Hypothalamus (tissue), 51 donors: ENCODE data around the gene FER.
"Not testable (repeated sequence)": the region's sequence is repeated elsewhere in the genome, so short reads cannot be mapped to it uniquely, and the experiment has no call there.

ENCODE experiments used
- DNase-seq, 51 donors: peaks; one replicate each; lab custom pipeline; 2025; lab: John Stamatoyannopoulos, UW

The FER gene

DNA sequence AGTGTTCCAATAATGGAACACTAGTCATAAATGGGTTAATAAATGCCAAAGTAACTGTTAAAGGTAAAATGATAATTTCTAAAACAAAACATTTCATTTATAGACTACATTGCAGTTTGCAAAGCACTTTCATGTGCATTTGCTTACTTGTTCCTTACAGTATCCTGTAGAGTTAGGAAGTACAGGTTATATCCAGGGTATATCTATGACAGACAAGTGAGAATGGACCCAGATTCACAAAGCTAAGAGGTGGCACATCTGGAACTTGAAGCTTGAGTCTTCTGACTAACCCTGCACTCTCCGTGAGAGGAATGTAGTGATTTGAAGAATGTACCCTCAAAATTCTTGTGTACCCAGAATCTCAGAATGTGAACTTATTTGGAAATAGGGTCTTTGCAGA lies 121.4 kb downstream of the FER start:
- DNase-seq: no peak

GRCh38 chr5:108876451-108876850 lies 128.8 kb downstream of the FER start:
- DNase-seq: no peak

- DNase-seq: no peak
Measured at GRCh38 chr5:108878756-108879155, 131.1 kb downstream of the FER start.

- DNase-seq: no peak
Measured at GRCh38 chr5:108881133-108881532, 133.4 kb downstream of the FER start.

DNA sequence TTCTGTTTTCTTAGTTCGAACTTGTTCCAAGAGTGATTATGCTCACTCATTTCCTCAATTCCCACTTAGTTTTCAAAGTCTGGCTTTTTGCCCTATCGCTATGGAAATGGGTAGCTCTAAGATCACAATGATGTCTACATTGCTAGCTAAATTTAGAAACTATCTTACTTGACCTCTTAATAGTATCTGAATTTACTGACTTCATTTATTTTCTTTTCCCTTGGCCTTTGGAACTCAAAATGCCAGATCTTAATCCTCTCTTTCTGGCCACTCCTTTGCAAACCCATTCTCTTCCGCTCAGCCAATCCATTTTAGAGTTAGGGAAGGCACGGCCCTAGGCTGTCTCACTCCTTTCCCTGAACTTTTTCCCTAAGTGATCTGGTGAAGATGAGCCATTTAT lies 137.0 kb downstream of the FER start:
- DNase-seq: no peak

DNA sequence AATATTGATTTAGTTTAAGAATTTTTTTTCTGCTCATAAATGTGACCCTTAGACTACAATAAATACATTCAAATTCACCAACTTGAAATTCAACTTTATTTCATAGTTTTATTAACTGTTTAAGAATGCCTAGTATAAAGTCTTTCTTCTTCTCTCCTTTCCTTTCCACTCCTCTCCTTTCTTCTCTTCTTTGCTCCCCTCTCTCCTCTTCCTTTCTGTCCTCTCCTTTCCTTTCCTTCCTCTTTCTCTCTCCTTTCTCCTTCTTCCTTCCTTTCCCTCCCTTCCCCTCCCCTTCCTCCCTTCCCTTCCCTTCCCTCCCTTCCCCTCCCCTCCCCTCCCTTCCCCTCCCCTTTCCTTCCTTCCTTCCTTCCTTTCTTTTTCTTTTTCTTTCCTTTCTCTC lies 150.6 kb downstream of the FER start:
- no peak for DNase-seq

- no peak for DNase-seq
Measured at GRCh38 chr5:108898707-108899106, 151.0 kb downstream of the FER start.

GRCh38 chr5:108899244-108899643 lies 151.5 kb downstream of the FER start:
- not testable (repeated sequence) for DNase-seq

DNA sequence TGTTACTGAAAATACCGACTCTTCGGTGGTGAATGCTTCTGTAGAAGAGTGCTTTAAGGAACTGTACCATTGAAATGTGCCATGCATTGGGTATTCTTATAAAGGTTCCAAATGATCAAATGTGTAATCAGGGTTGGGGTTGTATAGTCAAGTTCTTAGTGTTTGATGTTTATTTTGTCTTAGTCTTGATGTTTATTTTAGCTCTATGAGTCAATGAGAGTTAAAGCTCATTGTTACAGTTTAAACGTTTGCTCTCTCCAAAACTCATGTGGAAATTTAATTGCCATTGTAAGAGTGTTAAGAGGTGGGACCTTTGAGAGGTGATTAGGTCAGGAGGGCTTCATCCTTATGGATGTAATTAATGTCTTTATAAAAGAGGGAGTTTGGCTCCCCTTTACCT lies 153.0 kb downstream of the FER start:
- DNase-seq: no peak

DNA sequence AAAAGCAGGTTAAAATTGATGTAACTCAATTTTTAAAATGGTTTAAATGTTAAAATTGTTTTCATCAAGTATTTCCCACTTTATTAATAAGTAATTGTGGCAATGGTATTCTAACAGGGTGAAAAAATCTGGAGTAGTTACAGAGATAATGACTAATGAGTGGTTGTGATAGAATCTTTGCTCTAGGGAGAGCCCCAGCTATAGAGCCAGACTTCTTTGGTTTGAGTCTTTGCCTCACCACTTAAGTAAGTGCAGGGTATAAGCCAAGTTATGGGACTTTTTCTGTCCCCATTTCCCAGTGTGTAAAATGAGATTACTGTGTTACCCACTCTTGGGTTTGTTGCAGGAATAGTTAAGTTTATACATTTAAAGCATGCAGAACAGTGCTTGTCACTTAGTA lies 158.1 kb downstream of the FER start:
- DNase-seq: no peak

DNA sequence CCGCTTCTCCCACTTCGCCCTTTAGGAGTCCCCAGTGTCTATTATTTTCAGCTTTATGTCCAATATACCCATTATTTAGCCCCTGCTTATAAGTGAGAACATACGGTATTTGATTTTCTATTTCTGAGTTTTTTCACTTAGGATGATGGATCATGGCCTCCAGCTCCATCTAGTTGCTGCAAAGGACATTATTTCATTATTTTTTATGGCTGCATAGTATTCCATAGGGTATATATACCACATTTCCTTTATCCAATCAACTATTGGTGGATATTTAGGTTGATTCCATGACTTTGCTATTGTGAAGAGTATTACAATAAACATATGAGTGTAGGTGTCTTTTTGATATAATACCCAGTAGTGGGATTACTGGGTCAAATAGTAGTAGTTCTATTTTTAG lies 162.9 kb downstream of the FER start:
- no peak for DNase-seq

GRCh38 chr5:108911055-108911454 lies 163.4 kb downstream of the FER start:
- no peak for DNase-seq

- no peak for DNase-seq
Measured at GRCh38 chr5:108917596-108917995, 169.9 kb downstream of the FER start.

- DNase-seq: no peak
Measured at GRCh38 chr5:108919591-108920326, 172.1 kb downstream of the FER start.

- DNase-seq: no peak
Measured at GRCh38 chr5:108924457-108924961, 176.8 kb downstream of the FER start.

DNA sequence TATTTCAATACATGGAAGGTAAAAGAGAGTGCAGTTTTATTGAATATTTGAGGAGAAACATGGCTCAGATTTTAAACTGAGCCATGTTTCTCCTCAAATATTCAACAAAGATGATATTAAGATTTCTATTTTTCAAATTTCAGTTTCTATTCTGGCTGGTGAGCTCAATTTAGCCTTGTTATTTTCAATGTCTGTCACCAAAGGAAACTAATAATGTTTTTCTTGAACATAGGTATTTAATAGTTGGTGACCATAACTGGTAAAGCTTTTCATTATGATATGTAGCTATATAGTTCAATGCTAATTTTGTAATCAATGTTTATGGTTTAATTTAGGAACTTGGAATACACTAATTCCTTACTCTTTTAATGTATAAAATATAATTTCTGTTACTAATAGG lies 177.4 kb downstream of the FER start:
- DNase-seq: no peak

GRCh38 chr5:108930107-108930506 lies 182.4 kb downstream of the FER start:
- no peak for DNase-seq

DNA sequence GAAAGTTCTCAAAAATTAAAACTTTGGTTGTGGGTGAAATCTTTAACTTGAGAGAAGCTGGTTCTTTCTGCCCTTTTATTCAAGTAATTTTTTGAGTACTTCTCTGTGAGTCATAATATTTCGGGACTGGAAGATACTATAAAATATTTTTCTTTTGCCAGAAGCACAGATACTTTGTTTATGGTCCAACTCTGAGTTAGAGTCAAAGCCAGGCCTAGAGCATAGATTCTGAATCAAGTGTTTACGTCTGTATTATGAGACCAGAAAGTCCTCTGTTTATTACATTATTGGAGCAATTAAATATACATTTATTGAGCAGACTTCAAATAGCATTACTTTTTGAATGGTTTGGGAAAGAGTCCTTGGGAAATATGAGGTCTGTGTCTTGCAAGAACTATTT lies 187.9 kb downstream of the FER start:
- no peak for DNase-seq

GRCh38 chr5:108937221-108937620 lies 189.5 kb downstream of the FER start:
- DNase-seq: no peak

- DNase-seq: no peak
Measured at GRCh38 chr5:108940506-108940905, 192.8 kb downstream of the FER start.

- no peak for DNase-seq
Measured at GRCh38 chr5:108941746-108942145, 194.0 kb downstream of the FER start.

GRCh38 chr5:108942701-108943100 lies 195.0 kb downstream of the FER start:
- DNase-seq: no peak

DNA sequence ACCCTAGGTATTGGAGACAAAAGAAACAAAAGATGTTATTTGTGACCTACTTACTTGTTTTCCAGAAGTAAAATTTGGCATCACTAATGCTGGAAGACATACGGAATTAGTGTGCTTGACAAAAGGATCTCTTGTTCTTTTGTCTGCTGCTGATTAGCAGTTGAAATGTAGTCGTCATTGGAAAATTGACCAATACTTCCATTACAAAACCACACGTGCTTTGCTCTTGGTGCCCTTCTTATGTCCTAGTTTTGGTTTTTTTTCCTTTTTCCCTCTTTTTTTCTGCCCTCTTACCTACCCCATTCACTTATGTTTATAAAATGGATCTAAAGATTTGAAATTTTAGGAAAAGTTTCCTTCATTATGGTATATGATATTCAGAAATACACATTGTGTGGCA lies 197.4 kb downstream of the FER start:
- no peak for DNase-seq
